MM.1S (cell line): ENCODE results near the gene SAFB2.

Experiments used
- DNase-seq: peaks from one replicate; pipeline ENCODE4 v3.0.0-alpha.2; 2015
- H2AFZ ChIP-seq: fragments of 300-600 bp; sonication (generic); 2 replicates; pipeline ENCODE4 v1.6.0; 2016; ENCODE audit warnings: antibody characterized with exemption, low read length
- H3F3A ChIP-seq: fragments of 300-600 bp; sonication (generic); 2 replicates; pipeline ENCODE4 v1.6.1; 2016; ENCODE audit warnings: mild to moderate bottlenecking, antibody characterized with exemption, low read length, moderate library complexity, mixed read lengths; ENCODE audit not compliant: insufficient read depth
- H3K27ac ChIP-seq: fragments of 300-600 bp; sonication (generic); 2 replicates; pipeline ENCODE4 v1.5.1; 2016; ENCODE audit warnings: mild to moderate bottlenecking, low read length
- H3K27me3 ChIP-seq: fragments of 300-600 bp; sonication (generic); replicated peaks from 2 replicates; pipeline ENCODE4 v1.6.0; 2016; ENCODE audit warnings: low read length; ENCODE audit not compliant: insufficient read depth
- H3K36me3 ChIP-seq: fragments of 300-600 bp; sonication (generic); replicated peaks from 2 replicates; pipeline ENCODE4 v1.6.1; 2016; ENCODE audit warnings: mild to moderate bottlenecking, low read length, mixed read lengths; ENCODE audit not compliant: insufficient read depth
- H3K4me1 ChIP-seq: fragments of 300-600 bp; sonication (generic); 2 replicates; pipeline ENCODE4 v1.6.1; 2016; ENCODE audit warnings: low read length, mixed read lengths
- H3K4me2 ChIP-seq: fragments of 300-600 bp; sonication (generic); 2 replicates; pipeline ENCODE4 v1.6.0; 2016; ENCODE audit warnings: low read depth, low read length
- H3K4me3 ChIP-seq: fragments of 300-600 bp; sonication (generic); 2 replicates; pipeline ENCODE4 v1.5.1; 2016; ENCODE audit warnings: low read length, mixed read lengths
- H3K79me2 ChIP-seq: fragments of 300-600 bp; sonication (generic); 2 replicates; pipeline ENCODE4 v1.6.1; 2016; ENCODE audit warnings: mixed run types, low read length, mixed read lengths
- H3K9ac ChIP-seq: fragments of 300-600 bp; sonication (generic); 2 replicates; pipeline ENCODE4 v1.6.1; 2016; ENCODE audit warnings: low read length, mixed read lengths
- H3K9me2 ChIP-seq: fragments of 300-600 bp; sonication (generic); replicated peaks from 2 replicates; pipeline ENCODE4 v1.6.1; 2016; ENCODE audit warnings: mild to moderate bottlenecking, low read length, mixed read lengths; ENCODE audit not compliant: insufficient read depth
- H3K9me3 ChIP-seq: fragments of 300-600 bp; sonication (generic); replicated peaks from 2 replicates; pipeline ENCODE4 v1.6.1; 2016; ENCODE audit warnings: mild to moderate bottlenecking, low read length, mixed read lengths; ENCODE audit not compliant: insufficient read depth
- H4K20me1 ChIP-seq: fragments of 300-600 bp; sonication (generic); 2 replicates; pipeline ENCODE4 v1.6.1; 2016; ENCODE audit warnings: mild to moderate bottlenecking, low read length, moderate library complexity, mixed read lengths; ENCODE audit not compliant: insufficient read depth
- CTCF ChIP-seq: fragments of 300-600 bp; sonication (generic); IDR thresholded peaks from 2 replicates; pipeline ENCODE4 v1.5.1; 2016; ENCODE audit warnings: antibody characterized with exemption, low read length, mixed read lengths
- EZH2 ChIP-seq: fragments of 300-600 bp; sonication (generic); optimal IDR thresholded peaks from 2 replicates; pipeline ENCODE3; 2017; ENCODE audit warnings: low read depth, mild to moderate bottlenecking, antibody characterized with exemption, low read length, mixed read lengths
- EZH2phosphoT487 ChIP-seq: fragments of 300-600 bp; sonication (generic); IDR thresholded peaks from 2 replicates; pipeline ENCODE4 v1.6.1; 2018; ENCODE audit warnings: antibody characterized with exemption, low read length

SAFB2 gene

GRCh38 chr19:5637971-5638370 is 15.4 kb upstream of the SAFB2 start:
- H3K27me3 ChIP-seq = no peaks in the 10 kb centered on the region
- no peaks in the 10 kb centered on the region for H3K4me1 ChIP-seq
- no peak for DNase-seq
- no peaks in the 10 kb centered on the region for H3K9me2 ChIP-seq
- no peak overlapping the region for H3K4me2 ChIP-seq
- H4K20me1 ChIP-seq = peaks cover 59% of the 10 kb centered on the region
- peaks cover 19% of the 10 kb centered on the region for H3K36me3 ChIP-seq
- TF ChIP-seq EZH2 (no peak), CTCF (no peak), EZH2phosphoT487 (no peak)
- H3K4me3 ChIP-seq = no peak overlapping the region
- no peaks in the 10 kb centered on the region for H3K9me3 ChIP-seq
- H3K27ac ChIP-seq = no peak overlapping the region
- H3F3A ChIP-seq = no peaks in the 10 kb centered on the region
- H3K9ac ChIP-seq = no peak overlapping the region
- peaks cover 100% of the 10 kb centered on the region for H3K79me2 ChIP-seq
- H2AFZ ChIP-seq = no peak overlapping the region

- Histone ChIP-seq H3K9me2 (no peaks in the 10 kb centered on the region), H3K79me2 (peaks cover 100% of the 10 kb centered on the region), H3K4me1 (no peaks in the 10 kb centered on the region), H2AFZ (no peak overlapping the region), H4K20me1 (peaks cover 62% of the 10 kb centered on the region), H3K36me3 (peaks cover 15% of the 10 kb centered on the region), H3K4me3 (no peak overlapping the region), H3K9me3 (no peaks in the 10 kb centered on the region), H3K27me3 (no peaks in the 10 kb centered on the region), H3K9ac (no peak overlapping the region), H3K4me2 (no peak overlapping the region), H3F3A (no peaks in the 10 kb centered on the region), H3K27ac (no peak overlapping the region)
- no peak for DNase-seq
- no peak for TF ChIP-seq CTCF
- no peak for TF ChIP-seq EZH2
- TF ChIP-seq EZH2phosphoT487 = no peak
These were observed 12.9 kb upstream of the SAFB2 start for GRCh38 chr19:5635427-5635826.

- H4K20me1 ChIP-seq = peaks cover 85% of the 10 kb centered on the region
- no peaks in the 10 kb centered on the region for H3K9me3 ChIP-seq
- peaks cover 10% of the 10 kb centered on the region for H3F3A ChIP-seq
- no peak for DNase-seq
- H3K9me2 ChIP-seq = no peaks in the 10 kb centered on the region
- TF ChIP-seq CTCF = no peak
- TF ChIP-seq EZH2phosphoT487 = no peak
- TF ChIP-seq EZH2 = no peak
- no peak overlapping the region for H2AFZ ChIP-seq
- H3K4me2 ChIP-seq = no peak overlapping the region
- H3K4me3 ChIP-seq = no peak overlapping the region
- peaks cover 100% of the 10 kb centered on the region for H3K79me2 ChIP-seq
- peaks cover 15% of the 10 kb centered on the region for H3K4me1 ChIP-seq
- H3K27ac ChIP-seq = no peak overlapping the region
- H3K36me3 ChIP-seq = peaks cover 27% of the 10 kb centered on the region
- no peaks in the 10 kb centered on the region for H3K27me3 ChIP-seq
- H3K9ac ChIP-seq = no peak overlapping the region
These were observed 10.1 kb upstream of the SAFB2 start for GRCh38 chr19:5632657-5633056.

GRCh38 chr19:5632241-5632612 is 9.7 kb upstream of the SAFB2 start:
- H3K4me3 ChIP-seq = no peak overlapping the region
- peaks cover 100% of the 10 kb centered on the region for H3K79me2 ChIP-seq
- no peaks in the 10 kb centered on the region for H3K9me3 ChIP-seq
- no peaks in the 10 kb centered on the region for H3K9me2 ChIP-seq
- no peak overlapping the region for H2AFZ ChIP-seq
- H3F3A ChIP-seq = peaks cover 14% of the 10 kb centered on the region
- H3K4me1 ChIP-seq = peaks cover 19% of the 10 kb centered on the region
- no peak overlapping the region for H3K9ac ChIP-seq
- no peak overlapping the region for H3K27ac ChIP-seq
- H4K20me1 ChIP-seq = peaks cover 85% of the 10 kb centered on the region
- no peak for DNase-seq
- no peak overlapping the region for H3K4me2 ChIP-seq
- H3K36me3 ChIP-seq = peaks cover 31% of the 10 kb centered on the region
- H3K27me3 ChIP-seq = no peaks in the 10 kb centered on the region
- TF ChIP-seq EZH2 (no peak), CTCF (no peak), EZH2phosphoT487 (no peak)
